Placental epithelial cell (primary cell): ENCODE measurements around the gene RBP7. TPM values are rescaled to one million over a fixed set of nuclear protein-coding genes. Genes with fewer than 3 reads are reported as not detected.

Source experiments
- small RNA-seq: library from RNA; depleted of rRNA; stranded (forward); fragments of <200 nt; gene quantifications from one replicate; pipeline ENCODE3, GENCODE V24; 2012
- total RNA-seq: library from RNA; depleted of rRNA; stranded (reverse); fragments of >200 nt; gene quantifications from 2 replicates; pipeline ENCODE4 v1.2.3, GENCODE V29; 2012

The RBP7 gene
- total RNA-seq, result 4.6 and 5.5 TPM in 2 replicates

GRCh38 chr1:9996624-9997582 lies at the start of gene RBP7:
RBP7 (plus strand) TSS chr1:9997228; CDS start chr1:9997259, 31 bp downstream.

GRCh38 chr1:10032590-10033358 lies 35.7 kb downstream of the RBP7 start, which contains the start of gene UBE4B:
UBE4B (plus strand) TSS chr1:10032958; CDS start chr1:10033671, 713 bp downstream.

Small RNAs within 50 kb of the gene (small RNA-seq; reads per million reads assigned to genes)
- gene MIR5697, result 0.26 reads per million

Other genes with a start within 250 kb of the RBP7 start
- 85.2 and 99.4 TPM in 2 replicates for gene CLSTN1, start 173.3 kb upstream of the RBP7 start, total RNA-seq
- 38.5 and 67.1 TPM in 2 replicates for gene CTNNBIP1, start 87.0 kb upstream of the RBP7 start, total RNA-seq
- 18.1 and 27.2 TPM in 2 replicates for gene LZIC, start 53.8 kb upstream of the RBP7 start, total RNA-seq
- gene NMNAT1, start 53.8 kb upstream of the RBP7 start, total RNA-seq, result 10.4 and 11.0 TPM in 2 replicates
- 80.1 and 95.8 TPM in 2 replicates for gene UBE4B, start 35.7 kb downstream of the RBP7 start, total RNA-seq
- gene KIF1B, start 213.3 kb downstream of the RBP7 start, total RNA-seq, result 31.8 and 35.5 TPM in 2 replicates